ENCODE results near the gene ZNF791.
"Not testable (repeated sequence)": the region's sequence is repeated elsewhere in the genome, so short reads cannot be mapped to it uniquely, and the experiment has no call there.

Gene ZNF791

GRCh38 chr19:12667731-12668302 lies 57.1 kb downstream of the ZNF791 start:
- no peak for DNase-seq (ENCODE audit: low read depth, low spot score)

- no peak for DNase-seq (ENCODE audit: low read depth, low spot score)
Measured at GRCh38 chr19:12668346-12668745, 57.6 kb downstream of the ZNF791 start.

- no peak for DNase-seq (ENCODE audit: low read depth, low spot score)
Measured at GRCh38 chr19:12668932-12669269, 58.2 kb downstream of the ZNF791 start.

GRCh38 chr19:12669270-12670158 lies 58.8 kb downstream of the ZNF791 start:
- no peak for DNase-seq (ENCODE audit: low read depth, low spot score)

- no peak for DNase-seq (ENCODE audit: low read depth, low spot score)
Measured at GRCh38 chr19:12670159-12670928, 59.6 kb downstream of the ZNF791 start.

GRCh38 chr19:12672744-12673143 lies 62.0 kb downstream of the ZNF791 start:
- DNase-seq (ENCODE audit: low read depth, low spot score), result no peak

GRCh38 chr19:12675399-12675798 lies 64.7 kb downstream of the ZNF791 start:
- DNase-seq (ENCODE audit: low read depth, low spot score), result no peak

GRCh38 chr19:12675940-12676339 lies 65.2 kb downstream of the ZNF791 start:
- no peak for DNase-seq (ENCODE audit: low read depth, low spot score)

- peak; percentile 78 for DNase-seq (ENCODE audit: low read depth, low spot score)
Measured at GRCh38 chr19:12676384-12676792, 65.7 kb downstream of the ZNF791 start.

- no peak for DNase-seq (ENCODE audit: low read depth, low spot score)
Measured at GRCh38 chr19:12676928-12677327, 66.2 kb downstream of the ZNF791 start.

- DNase-seq (ENCODE audit: low read depth, low spot score), result not testable (repeated sequence)
Measured at GRCh38 chr19:12678039-12678438, 67.3 kb downstream of the ZNF791 start.

GRCh38 chr19:12680034-12680433 lies 69.3 kb downstream of the ZNF791 start:
- DNase-seq (ENCODE audit: low read depth, low spot score), result no peak

GRCh38 chr19:12681074-12681987 lies 70.6 kb downstream of the ZNF791 start, which contains the start of gene DHPS:
DHPS (minus strand) TSS chr19:12681880; CDS start chr19:12681766, 114 bp downstream.
- DNase-seq (ENCODE audit: low read depth, low spot score), result peak; percentile 83

Measured in activated naive CD8-positive, alpha-beta T cell treated with anti-CD3 and anti-CD28 coated beads, Interleukin-2, amount 50 U/mL, for 16 hours (primary cell).